ENCODE measurements around the gene LDHD.

GRCh38 chr16:75071621-75072020 lies 45.0 kb downstream of the LDHD start:
- no peak for TF ChIP-seq ZNF274 (IDR thresholded peaks at IDR 0.05; ENCODE audit: borderline replicate concordance, extremely low read depth, low read length)
- TF ChIP-seq MAFK (IDR thresholded peaks at IDR 0.05; ENCODE audit: low read depth, low read length) = no peak
- TF ChIP-seq YY1 (IDR thresholded peaks at IDR 0.05; ENCODE audit: low read depth, low read length) = no peak
- no peak for TF ChIP-seq TEAD4 (IDR thresholded peaks at IDR 0.05; ENCODE audit: low read depth, low read length)
- TF ChIP-seq SP1 (IDR thresholded peaks at IDR 0.05; ENCODE audit: low read depth, low read length) = no peak
- TF ChIP-seq POLR2AphosphoS5 (IDR thresholded peaks at IDR 0.05; ENCODE audit: low read depth, low read length) = no peak
- TF ChIP-seq CTCF (IDR thresholded peaks at IDR 0.05; ENCODE audit: control extremely low read depth in 1 of 3, insufficient read depth in 1 of 3, low read depth in 1 of 3, low read length in 3 of 3) = no peak
- TF ChIP-seq BCL11A (IDR thresholded peaks at IDR 0.05; ENCODE audit: low read depth in 2 of 2, low read length in 2 of 2) = no peak
- no peak for TF ChIP-seq PHF8 (conservative IDR thresholded peaks at IDR 0.05; ENCODE audit: low read depth, low read length)

Measured in H1 (cell line).